H9 (cell line): ENCODE measurements around the gene HSD11B1L. TPM values are rescaled to one million over a fixed set of nuclear protein-coding genes. Genes with fewer than 3 reads are reported as not detected.

ENCODE experiments used
- DNase-seq: peaks from one replicate; pipeline ENCODE4 v3.0.0-alpha.2; 2017
- H2AFZ ChIP-seq: one replicate; pipeline ENCODE4 v1.6.1; 2013; ENCODE audit warnings: mild to moderate bottlenecking, low read length, control low read depth, moderate library complexity
- H2AK5ac ChIP-seq: 2 replicates; pipeline ENCODE4 v1.6.1; 2013; ENCODE audit warnings: low read length, control low read depth, mixed read lengths; ENCODE audit not compliant: insufficient read length
- H2BK120ac ChIP-seq: one replicate; pipeline ENCODE4 v1.6.1; 2013; ENCODE audit warnings: low read depth, mild to moderate bottlenecking, low read length, control low read depth, inconsistent platforms; ENCODE audit not compliant: poor library complexity, severe bottlenecking
- H2BK12ac ChIP-seq: 2 replicates; pipeline ENCODE4 v1.6.1; 2013; ENCODE audit warnings: low read length, control low read depth, mixed read lengths, low read depth; ENCODE audit not compliant: insufficient read length
- H2BK15ac ChIP-seq: 2 replicates; pipeline ENCODE4 v1.6.1; 2013; ENCODE audit warnings: low read depth, low read length, control low read depth
- H2BK20ac ChIP-seq: one replicate; pipeline ENCODE4 v1.6.1; 2013; ENCODE audit warnings: low read depth, mild to moderate bottlenecking, low read length, control low read depth, inconsistent platforms; ENCODE audit not compliant: poor library complexity, severe bottlenecking
- H2BK5ac ChIP-seq: 2 replicates; pipeline ENCODE4 v1.6.1; 2013; ENCODE audit warnings: low read length, control low read depth, mixed read lengths; ENCODE audit not compliant: insufficient read length
- H3K14ac ChIP-seq: 2 replicates; pipeline ENCODE4 v1.6.1; 2013; ENCODE audit warnings: low read length, control low read depth; ENCODE audit not compliant: insufficient read depth
- H3K18ac ChIP-seq: 2 replicates; pipeline ENCODE4 v1.6.1; 2013; ENCODE audit warnings: low read depth, mild to moderate bottlenecking, mixed read lengths, low read length, control low read depth; ENCODE audit not compliant: insufficient read length
- H3K23ac ChIP-seq: 2 replicates; pipeline ENCODE4 v1.6.1; 2013; ENCODE audit warnings: low read length, control low read depth, mixed read lengths, low read depth; ENCODE audit not compliant: insufficient read length
- H3K23me2 ChIP-seq: 2 replicates; pipeline ENCODE4 v1.6.1; 2013; ENCODE audit warnings: low read depth, mild to moderate bottlenecking, mixed read lengths, low read length, control low read depth; ENCODE audit not compliant: insufficient read length, poor library complexity, severe bottlenecking
- H3K27ac ChIP-seq: 2 replicates; pipeline ENCODE4 v1.5.1; 2013; ENCODE audit warnings: low read length, control low read depth, mixed read lengths, low read depth; ENCODE audit not compliant: insufficient read length
- H3K27me3 ChIP-seq: 2 replicates; pipeline ENCODE4 v1.6.1; 2013; ENCODE audit warnings: low read length, control low read depth, inconsistent platforms; ENCODE audit not compliant: insufficient read depth
- H3K4ac ChIP-seq: 2 replicates; pipeline ENCODE4 v1.6.1; 2013; ENCODE audit warnings: low read depth, mild to moderate bottlenecking, control low read depth, inconsistent platforms, low read length, moderate library complexity
- H3K4me1 ChIP-seq: 2 replicates; pipeline ENCODE4 v1.6.1; 2013; ENCODE audit warnings: low read length, control low read depth, inconsistent platforms; ENCODE audit not compliant: insufficient read depth
- H3K4me2 ChIP-seq: 2 replicates; pipeline ENCODE4 v1.6.1; 2013; ENCODE audit warnings: low read length, control low read depth, mixed read lengths; ENCODE audit not compliant: insufficient read length, insufficient read depth
- H3K56ac ChIP-seq: 2 replicates; pipeline ENCODE4 v1.6.1; 2013; ENCODE audit warnings: low read depth, mild to moderate bottlenecking, mixed read lengths, low read length, control low read depth; ENCODE audit not compliant: insufficient read length
- H3K79me1 ChIP-seq: 2 replicates; pipeline ENCODE4 v1.6.1; 2013; ENCODE audit warnings: low read depth, mild to moderate bottlenecking, moderate library complexity, low read length, control low read depth, inconsistent platforms; ENCODE audit not compliant: insufficient read depth, poor library complexity, severe bottlenecking
- H3K79me2 ChIP-seq: 2 replicates; pipeline ENCODE4 v1.6.1; 2013; ENCODE audit warnings: low read length, control low read depth, inconsistent platforms; ENCODE audit not compliant: insufficient read depth
- H3K9ac ChIP-seq: 2 replicates; pipeline ENCODE4 v1.6.1; 2013; ENCODE audit warnings: low read length, control low read depth, mixed read lengths; ENCODE audit not compliant: insufficient read length; ENCODE audit errors: extremely low read depth
- H3K9me3 ChIP-seq: one replicate; pipeline ENCODE4 v1.6.1; 2013; ENCODE audit warnings: low read depth, low read length, inconsistent platforms; ENCODE audit not compliant: control insufficient read depth
- H3T11ph ChIP-seq: one replicate; pipeline ENCODE4 v1.6.1; 2013; ENCODE audit warnings: mild to moderate bottlenecking, low read length, control low read depth, inconsistent platforms
- H4K20me1 ChIP-seq: one replicate; pipeline ENCODE4 v1.6.1; 2013; ENCODE audit not compliant: control insufficient read depth, insufficient read length, insufficient read depth
- H4K5ac ChIP-seq: 2 replicates; pipeline ENCODE4 v1.6.1; 2013; ENCODE audit warnings: low read depth, mild to moderate bottlenecking, mixed read lengths, low read length, control low read depth; ENCODE audit not compliant: insufficient read length
- H4K8ac ChIP-seq: replicated peaks from 2 replicates; pipeline ENCODE4 v1.6.1; 2013; ENCODE audit warnings: low read length, control low read depth, mixed read lengths, low read depth; ENCODE audit not compliant: insufficient read length
- H4K91ac ChIP-seq: 2 replicates; pipeline ENCODE4 v1.6.1; 2013; ENCODE audit warnings: low read depth, mild to moderate bottlenecking, moderate library complexity, mixed read lengths, low read length, control low read depth; ENCODE audit not compliant: insufficient read length
- H3K27ac Mint-ChIP-seq, 3 experiments: 2 replicates in 2 of 3; 3 replicates in 1 of 3; pipeline ENCODE4 v1.8.0; 2020 to 2021; ENCODE audit warnings: mixed read lengths in 3 of 3, mild to moderate bottlenecking in 1 of 3, moderate library complexity in 1 of 3
- H3K27me3 Mint-ChIP-seq: 2 replicates; pipeline ENCODE4 v1.8.0; 2021; ENCODE audit warnings: low read depth, mild to moderate bottlenecking, moderate library complexity, mixed read lengths
- H3K36me3 Mint-ChIP-seq, 3 experiments: 2 replicates in 2 of 3; 3 replicates in 1 of 3; pipeline ENCODE4 v1.8.0; 2020 to 2021; ENCODE audit warnings: low read depth in 3 of 3, mixed read lengths in 3 of 3; ENCODE audit not compliant: insufficient read depth in 1 of 3
- H3K4me1 Mint-ChIP-seq, 2 experiments: 2 replicates each; pipeline ENCODE4 v1.8.0; 2020; ENCODE audit warnings: mixed read lengths in 2 of 2
- H3K4me3 Mint-ChIP-seq, 2 experiments: 2 replicates in 1 of 2; 3 replicates in 1 of 2; pipeline ENCODE4 v1.8.0; 2020 to 2021; ENCODE audit warnings: mild to moderate bottlenecking in 2 of 2, mixed read lengths in 2 of 2, moderate library complexity in 1 of 2
- H3K9me3 Mint-ChIP-seq, 2 experiments: 2 replicates in 1 of 2; 3 replicates in 1 of 2; pipeline ENCODE4 v1.8.0; 2020; ENCODE audit warnings: mild to moderate bottlenecking in 2 of 2, mixed read lengths in 2 of 2, moderate library complexity in 1 of 2
- WGBS: extraction: QIAGEN DNeasy Blood & Tissue Kit; methylation state at CpG from one replicate; pipeline ENCODE4 v1.1.7; 2013; ENCODE audit warnings: missing lambda C conversion rate, low lambda C conversion rate, mixed read lengths; ENCODE audit not compliant: insufficient read length; ENCODE audit errors: extremely low coverage; 5-methylcytosine and 5-hydroxymethylcytosine counted together
- total RNA-seq: library from RNA; stranded (reverse); gene quantifications from 2 replicates; pipeline ENCODE4 v1.2.1, GENCODE V29; 2021
- TF ChIP-seq, protein P1 (sequence below): fragments of 200-600 bp; sonication (generic); conservative IDR thresholded peaks from 3 replicates; pipeline ENCODE4 v1.8.0; 2021; ENCODE audit warnings: antibody characterized with exemption, mild to moderate bottlenecking

The HSD11B1L gene
- total RNA-seq, 1 experiment from 2014 or later = 9.3 TPM

DNA sequence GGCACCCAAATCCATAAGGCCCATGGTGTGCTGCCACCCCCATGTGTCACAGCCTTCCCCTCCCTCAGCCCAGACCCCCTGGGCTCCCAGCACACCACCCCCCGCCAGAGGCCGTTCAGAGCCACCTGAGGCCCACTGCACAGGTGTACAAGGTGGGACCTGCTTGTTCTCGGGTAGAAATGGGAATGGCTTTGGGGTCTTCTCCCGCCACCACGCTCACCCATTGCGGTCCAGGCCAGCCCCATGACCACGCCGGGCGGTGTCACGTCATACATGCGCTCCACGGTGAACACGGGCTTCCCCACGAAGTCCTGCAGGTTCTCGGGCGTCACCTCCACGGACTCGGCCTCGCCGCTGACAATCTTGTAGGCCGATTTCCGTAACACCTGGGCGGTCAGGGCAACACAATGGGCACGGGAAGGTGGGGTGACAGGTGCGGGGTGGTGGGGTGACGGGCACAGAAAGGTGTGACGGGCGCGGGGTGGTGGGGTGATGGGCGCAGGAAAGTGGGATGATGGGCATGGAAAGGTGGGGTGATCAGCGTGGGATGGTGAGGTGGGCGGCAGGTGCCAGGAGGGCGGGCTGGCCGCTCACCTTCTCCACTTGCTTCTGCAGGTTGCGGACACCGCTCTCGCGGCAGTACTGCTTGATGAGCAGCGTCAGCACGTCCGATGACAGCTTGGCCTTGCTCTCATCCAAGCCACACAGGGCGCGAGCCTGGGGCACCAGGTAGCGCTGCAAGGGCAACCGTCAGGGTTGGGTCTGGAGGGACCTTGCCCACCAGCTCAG lies 13.5 kb downstream of the HSD11B1L start:
- Histone ChIP-seq H3K27me3 (no peaks in the 10 kb centered on the region), H4K5ac (no peak overlapping the region), H2BK120ac (no peak overlapping the region), H3K9ac (no peak overlapping the region), H2BK20ac (no peak overlapping the region), H2AFZ (no peak overlapping the region), H2BK12ac (no peak overlapping the region), H4K91ac (no peak overlapping the region), H2AK5ac (no peak overlapping the region), H4K20me1 (no peaks in the 10 kb centered on the region), H3K79me1 (no peaks in the 10 kb centered on the region), H4K8ac (no peak overlapping the region), H2BK5ac (no peak overlapping the region), H3T11ph (no peak overlapping the region), H3K9me3 (no peaks in the 10 kb centered on the region), H3K79me2 (peaks cover 14% of the 10 kb centered on the region; the same call in 1 of the 2 replicates), H3K18ac (no peak overlapping the region), H3K4ac (no peak overlapping the region), H3K4me2 (no peak overlapping the region), H3K4me1 (no peaks in the 10 kb centered on the region), H3K23ac (no peak overlapping the region), H3K56ac (no peak overlapping the region), H3K27ac (no peak overlapping the region), H3K14ac (no peak overlapping the region), H3K23me2 (peaks cover 5% of the 10 kb centered on the region), H2BK15ac (no peak overlapping the region)
- TF ChIP-seq, protein P1, sequence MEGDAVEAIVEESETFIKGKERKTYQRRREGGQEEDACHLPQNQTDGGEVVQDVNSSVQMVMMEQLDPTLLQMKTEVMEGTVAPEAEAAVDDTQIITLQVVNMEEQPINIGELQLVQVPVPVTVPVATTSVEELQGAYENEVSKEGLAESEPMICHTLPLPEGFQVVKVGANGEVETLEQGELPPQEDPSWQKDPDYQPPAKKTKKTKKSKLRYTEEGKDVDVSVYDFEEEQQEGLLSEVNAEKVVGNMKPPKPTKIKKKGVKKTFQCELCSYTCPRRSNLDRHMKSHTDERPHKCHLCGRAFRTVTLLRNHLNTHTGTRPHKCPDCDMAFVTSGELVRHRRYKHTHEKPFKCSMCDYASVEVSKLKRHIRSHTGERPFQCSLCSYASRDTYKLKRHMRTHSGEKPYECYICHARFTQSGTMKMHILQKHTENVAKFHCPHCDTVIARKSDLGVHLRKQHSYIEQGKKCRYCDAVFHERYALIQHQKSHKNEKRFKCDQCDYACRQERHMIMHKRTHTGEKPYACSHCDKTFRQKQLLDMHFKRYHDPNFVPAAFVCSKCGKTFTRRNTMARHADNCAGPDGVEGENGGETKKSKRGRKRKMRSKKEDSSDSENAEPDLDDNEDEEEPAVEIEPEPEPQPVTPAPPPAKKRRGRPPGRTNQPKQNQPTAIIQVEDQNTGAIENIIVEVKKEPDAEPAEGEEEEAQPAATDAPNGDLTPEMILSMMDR = no peak
- Mint-ChIP-seq H3K36me3 (peaks cover 41 to 74% (median 56%) of the 10 kb centered on the region in 3 experiments), H3K9me3 (peaks cover 5 to 6% of the 10 kb centered on the region in 2 experiments; a peak in 2 of 5 replicates), H3K27ac (peak overlapping the region in 1 of 3 experiments; percentile 55; a peak in 1 of 7 replicates), H3K4me1 (peaks cover 4 to 12% of the 10 kb centered on the region in 2 experiments), H3K4me3 (peak overlapping the region in 1 of 2 experiments; percentile 40; a peak in 1 of 5 replicates), H3K27me3 (peaks cover 8% of the 10 kb centered on the region; the same call in 1 of the 2 replicates)
- WGBS = no CpG with 5 or more reads among the region's 45 CpGs
- peak; percentile 28 for DNase-seq
